GM12878 (cell line): ENCODE results near the gene FBXO15. TPM values are rescaled to one million over a fixed set of nuclear protein-coding genes. Genes with fewer than 3 reads are reported as not detected.

Source experiments
- ATAC-seq: fragments of 200-7000 bp; cut with Tn5 transposase; 3 replicates; pipeline ENCODE4 v1.9.1; 2020; ENCODE audit warnings: mild to moderate bottlenecking, moderate library complexity
- BruUV-seq: library from RNA; stranded (reverse); fragments of 400-500 nt; replicated peaks from 2 replicates; lab custom pipeline; 2021; lab: Mats Ljungman, UMichigan
- CTCF ChIA-PET: fragments of 300-600 bp; sonication (Branson Sonifier 250); formaldehyde crosslinking; extraction: SDS; loops from one replicate; lab custom pipeline; 2021; ENCODE audit warnings: inconsistent platforms; lab: Yijun Ruan, JAX
- POLR2A ChIA-PET: fragments of 350-600 bp; formaldehyde crosslinking; extraction: SDS; loops from one replicate; lab custom pipeline; 2021; ENCODE audit warnings: inconsistent platforms; lab: Charles Lee
- RAD21 ChIA-PET: fragments of 300-600 bp; sonication (Branson Sonifier 250); formaldehyde crosslinking; loops from one replicate; lab custom pipeline; 2023; ENCODE audit warnings: antibody characterized with exemption; ENCODE audit not compliant: unreplicated experiment; lab: Charles Lee
- SMC1A ChIA-PET: fragments of 300-600 bp; sonication (Branson Sonifier 250); formaldehyde crosslinking; loops from one replicate; lab custom pipeline; 2023; ENCODE audit not compliant: unreplicated experiment, uncharacterized antibody; lab: Charles Lee
- DNase-seq: peaks from one replicate; pipeline ENCODE4 v3.0.0-alpha.2; 2011; ENCODE audit warnings: low read depth, low spot score
- FAIRE-seq: peaks from 3 replicates; lab custom pipeline; 2011; peaks lifted over from hg19 to GRCh38; lab: Jason Lieb, UNC
- H2AFZ ChIP-seq: 2 replicates; pipeline ENCODE4 v1.6.0; 2011; ENCODE audit warnings: low read depth, low read length, control low read depth; ENCODE audit not compliant: control insufficient read depth
- H3K27ac ChIP-seq: 2 replicates; pipeline ENCODE4 v1.5.1; 2011; ENCODE audit warnings: control low read depth; ENCODE audit not compliant: control insufficient read depth, insufficient read depth
- H3K27me3 ChIP-seq, 2 experiments: replicated peaks in 1 of 2; 2 replicates each; pipeline versions ENCODE4 v1.6.0 to v1.6.1; 2011; ENCODE audit warnings: low read length in 1 of 2; ENCODE audit not compliant: control insufficient read depth in 2 of 2, insufficient read depth in 2 of 2
- H3K36me3 ChIP-seq, 2 experiments: 2 replicates each; pipeline ENCODE4 v1.5.1; 2011; ENCODE audit warnings: low read length in 1 of 2; ENCODE audit not compliant: control insufficient read depth in 2 of 2, insufficient read depth in 2 of 2
- H3K4me1 ChIP-seq: 2 replicates; pipeline ENCODE4 v1.6.1; 2011; ENCODE audit warnings: mild to moderate bottlenecking, low read length, moderate library complexity, mixed read lengths; ENCODE audit not compliant: control insufficient read depth, insufficient read depth
- H3K4me2 ChIP-seq: 2 replicates; pipeline ENCODE4 v1.6.0; 2011; ENCODE audit warnings: control low read depth; ENCODE audit not compliant: control insufficient read depth, insufficient read depth
- H3K4me3 ChIP-seq: fragments of 200-600 bp; sonication (generic); 2 replicates; pipeline ENCODE4 v1.5.1; 2016
- H3K79me2 ChIP-seq: 2 replicates; pipeline ENCODE4 v1.6.0; 2011; ENCODE audit warnings: low read length; ENCODE audit not compliant: control insufficient read depth, insufficient read depth
- H3K9ac ChIP-seq: 2 replicates; pipeline ENCODE4 v1.8.0; 2011; ENCODE audit warnings: low read length, control low read depth, mixed read lengths; ENCODE audit not compliant: control insufficient read depth, insufficient read depth
- H3K9me3 ChIP-seq: replicated peaks from 3 replicates; pipeline ENCODE4 v1.5.1; 2011; ENCODE audit warnings: mild to moderate bottlenecking, low read length; ENCODE audit not compliant: control insufficient read depth, insufficient read depth
- H4K20me1 ChIP-seq: 2 replicates; pipeline ENCODE4 v1.6.0; 2011; ENCODE audit not compliant: control insufficient read depth, insufficient read depth
- BCLAF1 ChIP-seq: fragments of 450-650 bp; IDR thresholded peaks from 2 replicates; pipeline ENCODE4 v1.6.1; 2017; ENCODE audit warnings: antibody characterized with exemption, mild to moderate bottlenecking, moderate library complexity
- BHLHE40 ChIP-seq, 2 experiments: fragments of 450-650 bp in 1 of 2; IDR thresholded peaks; 2 replicates each; pipeline ENCODE4 v1.6.1; 2011 to 2017; ENCODE audit warnings: low read depth in 2 of 2, borderline replicate concordance in 1 of 2, improper control_type of control experiment in 1 of 2, low read length in 1 of 2, mild to moderate bottlenecking in 1 of 2
- CBFB ChIP-seq: IDR thresholded peaks from 2 replicates; pipeline ENCODE4 v1.6.1; 2016; ENCODE audit warnings: antibody characterized with exemption, low read depth
- CBX3 ChIP-seq: fragments of 200-600 bp; sonication (generic); IDR thresholded peaks from 2 replicates; pipeline ENCODE4 v1.6.1; 2016; ENCODE audit warnings: low read depth, borderline replicate concordance
- CBX5 ChIP-seq: sonication (generic); IDR thresholded peaks from 2 replicates; pipeline ENCODE4 v1.6.1; 2016; ENCODE audit warnings: low read depth, moderate library complexity, mild to moderate bottlenecking, inconsistent platforms
- CEBPZ ChIP-seq: fragments of 150-350 bp; IDR thresholded peaks from 2 replicates; pipeline ENCODE4 v1.6.1; 2016; ENCODE audit warnings: low read depth, low read length
- KAT2A ChIP-seq: conservative IDR thresholded peaks from 2 replicates; pipeline ENCODE4 v1.6.1; 2011; ENCODE audit warnings: low read depth, low read length; ENCODE audit not compliant: control insufficient read depth
- MLLT1 ChIP-seq: fragments of 450-650 bp; IDR thresholded peaks from 2 replicates; pipeline ENCODE4 v1.6.1; 2016; ENCODE audit warnings: mild to moderate bottlenecking
- MTA2 ChIP-seq: fragments of 450-650 bp; IDR thresholded peaks from 2 replicates; pipeline ENCODE4 v1.6.1; 2016; ENCODE audit warnings: low read depth, mild to moderate bottlenecking, moderate library complexity
- MXI1 ChIP-seq: fragments of 150-350 bp; IDR thresholded peaks from 2 replicates; pipeline ENCODE4 v1.6.1; 2011; ENCODE audit warnings: low read depth, mild to moderate bottlenecking, inconsistent platforms, low read length, improper control_type of control experiment
- NR2C2 ChIP-seq: IDR thresholded peaks from 2 replicates; pipeline ENCODE4 v1.6.1; 2011; ENCODE audit warnings: borderline replicate concordance, low read depth; ENCODE audit not compliant: control insufficient read depth, insufficient read length
- PAX5 ChIP-seq: IDR thresholded peaks from 2 replicates; pipeline ENCODE4 v1.6.1; 2011; ENCODE audit warnings: low read depth, low read length, borderline replicate concordance
- POU2F2 ChIP-seq: IDR thresholded peaks from 3 replicates; pipeline ENCODE4 v1.6.1; 2011; ENCODE audit warnings: low read depth, mild to moderate bottlenecking, low read length, borderline replicate concordance
- RELA ChIP-seq: fragments of 450-650 bp; IDR thresholded peaks from 2 replicates; pipeline ENCODE4 v1.8.0; 2014; ENCODE audit warnings: borderline replicate concordance; ENCODE audit not compliant: partially characterized antibody
- SMAD5 ChIP-seq: IDR thresholded peaks from 2 replicates; pipeline ENCODE4 v1.6.1; 2016; ENCODE audit warnings: antibody characterized with exemption, low read depth
- STAT1 ChIP-seq: fragments of 450-650 bp; conservative IDR thresholded peaks from 2 replicates; pipeline ENCODE4 v1.6.1; 2014; ENCODE audit warnings: antibody characterized with exemption, mild to moderate bottlenecking
- WGBS: methylation state at CpG from one replicate; pipeline ENCODE4 v1.1.6; 2016; ENCODE audit warnings: low lambda C conversion rate; ENCODE audit not compliant: insufficient replicate concordance, insufficient coverage; ENCODE audit errors: missing lambda C conversion rate; 5-methylcytosine and 5-hydroxymethylcytosine counted together
- in situ Hi-C: fragments of 300-500 bp; cut with MboI; formaldehyde crosslinking; loops from 9 replicates; pipeline ENCODE4 v1.14.3; 2018; ENCODE audit warnings: mixed read lengths
- intact Hi-C: fragments of 100-400 bp; cut with micrococcal nuclease; formaldehyde crosslinking; loops from one replicate; pipeline ENCODE4 v1.14.2; 2022; ENCODE audit not compliant: unreplicated experiment
- polyA plus RNA-seq, 11 experiments: library from polyadenylated mRNA; depleted of rRNA in 4 of 11; unstranded in 6 of 11; stranded (reverse) in 5 of 11; fragments of >200 nt; fragmentation: Nextera tagmentation in 4 of 11; fragmentation: Illumina TruSeq in 1 of 11; extraction: Ambion mirVana in 4 of 11; extraction: Trizol in 1 of 11; gene quantifications; 1 replicate in 1 of 11; 2 replicates in 10 of 11; pipeline versions ENCODE4 v1.2.1 to v1.2.3, GENCODE V29; 2011 to 2016; ENCODE audit warnings: inconsistent platforms in 2 of 11, missing spikeins in 2 of 11, low read depth in 1 of 11
- total RNA-seq, 4 experiments: library from RNA; depleted of rRNA in 3 of 4; stranded (reverse); fragments of >200 nt in 3 of 4; fragmentation: Illumina TruSeq in 1 of 4; extraction: Trizol in 1 of 4; gene quantifications; 2 replicates each; pipeline versions ENCODE4 v1.2.1 to v1.2.3, GENCODE V29; 2013 to 2021

Gene FBXO15
- total and polyA plus RNA-seq, 10 of the 15 experiments (the other 5 are each of a cell fraction or from before 2014, with no cell fraction given): 0.06 to 0.90 (median 0.22) TPM; not detected in 3

DNA sequence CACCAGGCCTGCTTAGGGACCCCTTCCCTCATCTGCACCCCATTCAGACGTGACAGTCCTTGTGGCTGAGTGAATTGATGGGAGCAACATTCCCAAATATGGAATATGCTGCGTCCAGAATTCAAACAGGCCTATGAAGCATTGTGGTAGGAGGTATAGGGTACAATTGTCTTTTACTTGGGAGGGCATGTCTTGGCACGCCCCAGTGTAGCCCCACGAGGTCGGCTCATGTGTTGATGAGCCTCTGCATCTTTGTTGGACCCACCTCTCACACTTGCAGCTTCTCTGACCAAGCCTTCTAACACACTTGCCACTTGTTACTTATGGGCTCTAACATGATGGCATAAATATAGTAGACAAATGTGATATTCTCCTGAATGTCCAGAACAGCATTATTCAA is 2.2 kb upstream of the FBXO15 start:
- no TSS peak for BruUV-seq
- ChIA-PET SMC1A (interaction anchor here (2.0 kb wide), 1 partner anchor 11 kb away, joined by 5 read pairs; no protein-coding TSS in a partner anchor), CTCF (interaction anchor here (1.0 kb wide), 1 partner anchor 48 kb away, joined by 4 read pairs; no protein-coding TSS in a partner anchor)
- no peak for TF ChIP-seq BCLAF1
- TF ChIP-seq MXI1: no peak
- no peak for TF ChIP-seq PAX5
- TF ChIP-seq NR2C2: no peak
- no peak for TF ChIP-seq RELA
- TF ChIP-seq MTA2: no peak
- TF ChIP-seq POU2F2: no peak
- no peak for TF ChIP-seq CBX5
- TF ChIP-seq CBFB: no peak
- TF ChIP-seq KAT2A: no peak
- TF ChIP-seq BHLHE40 (IDR thresholded peaks at IDR 0.05; ENCODE audit: borderline replicate concordance in 1 of 2, low read depth in 2 of 2, low read length in 1 of 2): no peak
- TF ChIP-seq CBX3: no peak
- TF ChIP-seq SMAD5: no peak
- no peak for TF ChIP-seq CEBPZ
- no peak for TF ChIP-seq STAT1
- no peak for TF ChIP-seq MLLT1

More for the DNA sequence above, 2.2 kb upstream of the FBXO15 start:
- Histone ChIP-seq H3K36me3 (no peaks in the 10 kb centered on the region; a peak in 1 of 4 replicates), H3K4me3 (peak overlapping the region; percentile 92), H3K4me1 (peaks cover 6% of the 10 kb centered on the region; the same call in 1 of the 2 replicates), H3K9me3 (no peaks in the 10 kb centered on the region), H3K9ac (peak overlapping the region; percentile 49; the same call in 1 of the 2 replicates), H2AFZ (no peak overlapping the region), H4K20me1 (no peaks in the 10 kb centered on the region), H3K4me2 (peak overlapping the region; percentile 70), H3K27me3 (no peaks in the 10 kb centered on the region), H3K79me2 (peaks cover 55% of the 10 kb centered on the region), H3K27ac (peak overlapping the region; percentile 42)
- RAD21 ChIA-PET: interaction anchor here (1.8 kb wide), 1 partner anchor 344 kb away, joined by 4 read pairs; no protein-coding TSS in a partner anchor
- no peak for ATAC-seq
- in situ Hi-C loops: no loop called here
- intact Hi-C loops: loop anchor here (5.0 kb wide), 2 partner anchors 347 to 1057 kb away; partner anchors contain the start of genes CNDP2 and PTGR3
- POLR2A ChIA-PET: no interaction called here
- DNase-seq: no peak
- 48% methylated on average over 5 of the region's 5 CpGs for WGBS
- FAIRE-seq: no peak
